Measurements from ENCODE around the gene GLG1.

GLG1 gene

GRCh38 chr16:74477226-74477625 is 129.7 kb downstream of the GLG1 start:
- no peaks in the 10 kb centered on the region for H3K9me3 ChIP-seq (ENCODE audit: insufficient read depth, low read length, severe bottlenecking)
- 0 out of 2 replicates have a peak, but pooled peaks cover 5% of the 10 kb centered on the region for H4K20me1 ChIP-seq (ENCODE audit: insufficient read depth, low read length)
- H3K4me2 ChIP-seq (ENCODE audit: insufficient read depth, low read length) = no peak overlapping the region
- peaks cover 54% of the 10 kb centered on the region for H3K36me3 ChIP-seq (ENCODE audit: insufficient read depth, low read length)
- H3K27me3 ChIP-seq (ENCODE audit: insufficient read depth, low read length, poor library complexity) = no peaks in the 10 kb centered on the region
- H3K4me1 ChIP-seq (ENCODE audit: insufficient read depth, low read length) = no peaks in the 10 kb centered on the region
- no peak for TF ChIP-seq CTCF (IDR thresholded peaks at IDR 0.05; ENCODE audit: borderline replicate concordance, extremely low read depth, low read length, poor library complexity, severe bottlenecking)
- TF ChIP-seq EZH2 (IDR thresholded peaks at IDR 0.05; ENCODE audit: borderline replicate concordance, low read depth, low read length, severe bottlenecking) = no peak
- ATAC-seq (ENCODE audit: insufficient read depth, low read depth) = no peak
- H2AFZ ChIP-seq (ENCODE audit: low read depth, low read length) = no peak overlapping the region
- H3K27ac ChIP-seq (ENCODE audit: low read length) = no peak overlapping the region
- no peak for DNase-seq
- H3K4me3 ChIP-seq (ENCODE audit: low read depth in 1 of 2, low read length in 2 of 2) = no peak overlapping the region
- H3K9ac ChIP-seq (ENCODE audit: low read depth, low read length) = no peak overlapping the region
- no peaks in the 10 kb centered on the region for H3K79me2 ChIP-seq (ENCODE audit: insufficient read depth, low read length)

GRCh38 chr16:74474416-74474815 is 132.5 kb downstream of the GLG1 start:
- no peaks in the 10 kb centered on the region for H3K79me2 ChIP-seq (ENCODE audit: insufficient read depth, low read length)
- no peak overlapping the region for H3K4me2 ChIP-seq (ENCODE audit: insufficient read depth, low read length)
- no peaks in the 10 kb centered on the region for H3K9me3 ChIP-seq (ENCODE audit: insufficient read depth, low read length, severe bottlenecking)
- TF ChIP-seq EZH2 (IDR thresholded peaks at IDR 0.05; ENCODE audit: borderline replicate concordance, low read depth, low read length, severe bottlenecking) (no peak), CTCF (IDR thresholded peaks at IDR 0.05; ENCODE audit: borderline replicate concordance, extremely low read depth, low read length, poor library complexity, severe bottlenecking) (no peak)
- H4K20me1 ChIP-seq (ENCODE audit: insufficient read depth, low read length) = 0 out of 2 replicates have a peak, but pooled peaks cover 1% of the 10 kb centered on the region
- no peak for DNase-seq
- H3K9ac ChIP-seq (ENCODE audit: low read depth, low read length) = no peak overlapping the region
- no peak overlapping the region for H3K4me3 ChIP-seq (ENCODE audit: low read depth in 1 of 2, low read length in 2 of 2)
- peaks cover 62% of the 10 kb centered on the region for H3K36me3 ChIP-seq (ENCODE audit: insufficient read depth, low read length)
- no peak overlapping the region for H2AFZ ChIP-seq (ENCODE audit: low read depth, low read length)
- H3K4me1 ChIP-seq (ENCODE audit: insufficient read depth, low read length) = no peaks in the 10 kb centered on the region
- no peak overlapping the region for H3K27ac ChIP-seq (ENCODE audit: low read length)
- ATAC-seq (ENCODE audit: insufficient read depth, low read depth) = no peak
- H3K27me3 ChIP-seq (ENCODE audit: insufficient read depth, low read length, poor library complexity) = no peaks in the 10 kb centered on the region

- peaks cover 67% of the 10 kb centered on the region for H3K36me3 ChIP-seq (ENCODE audit: insufficient read depth, low read length)
- H3K4me3 ChIP-seq (ENCODE audit: low read depth in 1 of 2, low read length in 2 of 2) = no peak overlapping the region
- no peak overlapping the region for H3K4me2 ChIP-seq (ENCODE audit: insufficient read depth, low read length)
- H3K9ac ChIP-seq (ENCODE audit: low read depth, low read length) = no peak overlapping the region
- H3K79me2 ChIP-seq (ENCODE audit: insufficient read depth, low read length) = no peaks in the 10 kb centered on the region
- no peaks in the 10 kb centered on the region for H3K9me3 ChIP-seq (ENCODE audit: insufficient read depth, low read length, severe bottlenecking)
- H3K4me1 ChIP-seq (ENCODE audit: insufficient read depth, low read length) = no peaks in the 10 kb centered on the region
- no peaks in the 10 kb centered on the region for H3K27me3 ChIP-seq (ENCODE audit: insufficient read depth, low read length, poor library complexity)
- H2AFZ ChIP-seq (ENCODE audit: low read depth, low read length) = no peak overlapping the region
- no peak overlapping the region for H3K27ac ChIP-seq (ENCODE audit: low read length)
- no peaks in the 10 kb centered on the region for H4K20me1 ChIP-seq (ENCODE audit: insufficient read depth, low read length)
- ATAC-seq (ENCODE audit: insufficient read depth, low read depth) = no peak
- DNase-seq = no peak
- TF ChIP-seq EZH2 (IDR thresholded peaks at IDR 0.05; ENCODE audit: borderline replicate concordance, low read depth, low read length, severe bottlenecking) = no peak
- TF ChIP-seq CTCF (IDR thresholded peaks at IDR 0.05; ENCODE audit: borderline replicate concordance, extremely low read depth, low read length, poor library complexity, severe bottlenecking) = no peak
These were observed 134.4 kb downstream of the GLG1 start for GRCh38 chr16:74472540-74472939.

- Histone ChIP-seq H3K4me2 (ENCODE audit: insufficient read depth, low read length) (no peak overlapping the region), H3K27me3 (ENCODE audit: insufficient read depth, low read length, poor library complexity) (no peaks in the 10 kb centered on the region), H3K4me3 (ENCODE audit: low read depth in 1 of 2, low read length in 2 of 2) (no peak overlapping the region), H2AFZ (ENCODE audit: low read depth, low read length) (no peak overlapping the region), H3K36me3 (ENCODE audit: insufficient read depth, low read length) (peaks cover 64% of the 10 kb centered on the region), H3K9ac (ENCODE audit: low read depth, low read length) (no peak overlapping the region), H4K20me1 (ENCODE audit: insufficient read depth, low read length) (no peaks in the 10 kb centered on the region), H3K9me3 (ENCODE audit: insufficient read depth, low read length, severe bottlenecking) (no peaks in the 10 kb centered on the region), H3K27ac (ENCODE audit: low read length) (no peak overlapping the region), H3K79me2 (ENCODE audit: insufficient read depth, low read length) (no peaks in the 10 kb centered on the region), H3K4me1 (ENCODE audit: insufficient read depth, low read length) (no peaks in the 10 kb centered on the region)
- ATAC-seq (ENCODE audit: insufficient read depth, low read depth) = no peak
- TF ChIP-seq EZH2 (IDR thresholded peaks at IDR 0.05; ENCODE audit: borderline replicate concordance, low read depth, low read length, severe bottlenecking) (no peak), CTCF (IDR thresholded peaks at IDR 0.05; ENCODE audit: borderline replicate concordance, extremely low read depth, low read length, poor library complexity, severe bottlenecking) (no peak)
- DNase-seq = no peak
These were observed 134.9 kb downstream of the GLG1 start for GRCh38 chr16:74472010-74472409.

Measured in DND-41 (cell line).